Endothelial cell of umbilical vein (primary cell): Measurements from ENCODE around the gene BLTP3B. TPM values are rescaled to one million over a fixed set of nuclear protein-coding genes. Genes with fewer than 3 reads are reported as not detected.

Experiments
- BruUV-seq: library from RNA; stranded (reverse); fragments of 400-500 nt; replicated peaks from 2 replicates; lab custom pipeline; 2021; lab: Mats Ljungman, UMichigan
- CTCF ChIA-PET: fragments of 300-600, 350-600 bp; sonication (Branson Sonifier 250); formaldehyde crosslinking; loops from one replicate; lab custom pipeline; 2021; ENCODE audit warnings: antibody characterized with exemption, inconsistent platforms; lab: Charles Lee
- POLR2A ChIA-PET: fragments of 300-600, 350-600 bp; sonication (Branson Sonifier 250); formaldehyde crosslinking; loops from one replicate; lab custom pipeline; 2021; ENCODE audit warnings: antibody characterized with exemption, inconsistent platforms; lab: Charles Lee
- DNase-seq: peaks from one replicate; pipeline ENCODE4 v3.0.0-alpha.2; 2011; ENCODE audit warnings: low read depth, low spot score
- FAIRE-seq: peaks from 2 replicates; lab custom pipeline; 2011; peaks lifted over from hg19 to GRCh38; lab: Jason Lieb, UNC
- H2AFZ ChIP-seq: 2 replicates; pipeline ENCODE4 v1.6.0; 2012; ENCODE audit warnings: low read depth, low read length, control low read depth, inconsistent platforms
- H3K27ac ChIP-seq: 2 replicates; pipeline ENCODE4 v1.5.1; 2011; ENCODE audit warnings: low read depth, mild to moderate bottlenecking, control low read depth, low read length, moderate library complexity; ENCODE audit not compliant: insufficient read depth
- H3K27me3 ChIP-seq, 2 experiments: 2 replicates each; pipeline versions ENCODE4 v1.6.0 to v1.6.1; 2011; ENCODE audit warnings: low read length in 2 of 2, mixed read lengths in 1 of 2; ENCODE audit not compliant: control insufficient read depth in 2 of 2, insufficient read depth in 2 of 2
- H3K36me3 ChIP-seq, 2 experiments: 2 replicates in 1 of 2; 3 replicates in 1 of 2; pipeline ENCODE4 v1.5.1; 2011; ENCODE audit warnings: low read length in 2 of 2, mild to moderate bottlenecking in 1 of 2, moderate library complexity in 1 of 2; ENCODE audit not compliant: control insufficient read depth in 2 of 2, insufficient read depth in 2 of 2; ENCODE audit errors: extremely low read depth in 1 of 2
- H3K4me1 ChIP-seq: 3 replicates; pipeline ENCODE4 v1.5.1; 2011; ENCODE audit warnings: mild to moderate bottlenecking, low read length; ENCODE audit not compliant: control insufficient read depth, insufficient read depth; ENCODE audit errors: extremely low read depth
- H3K4me2 ChIP-seq: 2 replicates; pipeline ENCODE4 v1.6.1; 2011; ENCODE audit warnings: low read length, control low read depth, mixed read lengths; ENCODE audit not compliant: insufficient read depth
- H3K4me3 ChIP-seq, 3 experiments: fragments of 200-600 bp in 1 of 3; sonication (generic), shearing (Covaris generic) in 1 of 3; replicated peaks in 1 of 3; 2 replicates each; pipeline ENCODE4 v1.5.1; 2011 to 2016; ENCODE audit warnings: control low read depth in 3 of 3, low read length in 3 of 3, mild to moderate bottlenecking in 2 of 3, inconsistent platforms in 1 of 3, low read depth in 1 of 3, moderate library complexity in 1 of 3; ENCODE audit not compliant: insufficient read depth in 1 of 3
- H3K79me2 ChIP-seq: 2 replicates; pipeline ENCODE4 v1.6.0; 2012; ENCODE audit warnings: low read length, inconsistent platforms; ENCODE audit not compliant: control insufficient read depth, insufficient read depth
- H3K9ac ChIP-seq: replicated peaks from 2 replicates; pipeline ENCODE3; 2011; ENCODE audit warnings: low read length, control low read depth; ENCODE audit not compliant: insufficient read depth; ENCODE audit errors: extremely low read depth
- H3K9me1 ChIP-seq: replicated peaks from 3 replicates; pipeline ENCODE4 v1.6.0; 2011; ENCODE audit warnings: mild to moderate bottlenecking, low read length; ENCODE audit not compliant: control insufficient read depth, insufficient read depth; ENCODE audit errors: extremely low read depth
- H3K9me3 ChIP-seq: replicated peaks from 2 replicates; pipeline ENCODE4 v1.5.1; 2012; ENCODE audit warnings: low read length, inconsistent platforms; ENCODE audit not compliant: control insufficient read depth, insufficient read depth
- H4K20me1 ChIP-seq: replicated peaks from 2 replicates; pipeline ENCODE3; 2011; ENCODE audit warnings: mild to moderate bottlenecking, low read length; ENCODE audit not compliant: control insufficient read depth, insufficient read depth; ENCODE audit errors: extremely low read depth
- EZH2 ChIP-seq: IDR thresholded peaks from 2 replicates; pipeline ENCODE4 v1.6.1; 2012; ENCODE audit warnings: borderline replicate concordance, low read depth, mild to moderate bottlenecking, moderate library complexity, low read length, inconsistent platforms; ENCODE audit not compliant: severe bottlenecking
- FOS ChIP-seq: IDR thresholded peaks from 2 replicates; pipeline ENCODE4 v1.6.1; 2011; ENCODE audit warnings: mild to moderate bottlenecking, low read length, moderate library complexity, borderline replicate concordance; ENCODE audit not compliant: insufficient read depth
- GATA2 ChIP-seq: IDR thresholded peaks from 2 replicates; pipeline ENCODE4 v1.7.0; 2011; ENCODE audit warnings: low read depth, mild to moderate bottlenecking, moderate library complexity, mixed read lengths, low read length; ENCODE audit not compliant: insufficient read length, insufficient read depth
- JUN ChIP-seq: IDR thresholded peaks from 2 replicates; pipeline ENCODE4 v1.6.1; 2011; ENCODE audit warnings: borderline replicate concordance, low read depth; ENCODE audit not compliant: insufficient read length, insufficient read depth
- MYC ChIP-seq: IDR thresholded peaks from one replicate; pipeline ENCODE4 v1.6.1; 2011; ENCODE audit warnings: mild to moderate bottlenecking, low read depth, low read length
- POLR2A ChIP-seq: IDR thresholded peaks from 2 replicates; pipeline ENCODE4 v1.6.1; 2012; ENCODE audit warnings: low read depth, mild to moderate bottlenecking, control low read depth, low read length
- POLR2AphosphoS5 ChIP-seq: IDR thresholded peaks from 2 replicates; pipeline ENCODE4 v1.6.1; 2012; ENCODE audit warnings: low read depth, mild to moderate bottlenecking, control low read depth, low read length, moderate library complexity; ENCODE audit not compliant: insufficient read depth
- dilution Hi-C: fragments of 300-500 bp; cut with MboI; formaldehyde crosslinking; loops from one replicate; pipeline ENCODE4 v1.15.0; 2019; ENCODE audit warnings: low sequenced_read_pairs; ENCODE audit not compliant: extremely low pct_ligation_motif_present
- intact Hi-C: fragments of 100-400 bp; cut with micrococcal nuclease; formaldehyde crosslinking; loops from one replicate; pipeline ENCODE4 v1.10.0; 2022
- polyA plus RNA-seq, 4 experiments: library from polyadenylated mRNA; depleted of rRNA in 3 of 4; stranded (reverse) in 3 of 4; unstranded in 1 of 4; fragments of >200 nt; gene quantifications; 2 replicates each; pipeline versions ENCODE4 v1.2.1 to v1.2.3, GENCODE V29; 2011 to 2012; ENCODE audit warnings: missing spikeins in 1 of 4
- total RNA-seq: library from RNA; stranded (reverse); gene quantifications from 2 replicates; pipeline ENCODE4 v1.2.3, GENCODE V29; 2021
- TF ChIP-seq, protein P1 (sequence below), 2 donors: IDR thresholded peaks; 1 replicate in 1 of 2; 2 replicates in 1 of 2; pipeline ENCODE4 v1.5.1; 2011; ENCODE audit warnings: low read length in 2 of 2, mild to moderate bottlenecking in 2 of 2, moderate library complexity in 2 of 2, control low read depth in 1 of 2, inconsistent platforms in 1 of 2, low read depth in 1 of 2; ENCODE audit not compliant: insufficient read depth in 1 of 2; ENCODE audit errors: extremely low read depth in 1 of 2
- TF ChIP-seq, protein P2 (sequence below): IDR thresholded peaks from 2 replicates; pipeline ENCODE4 v1.6.1; 2011; ENCODE audit not compliant: insufficient read depth, insufficient read length

BLTP3B gene
- total and polyA plus RNA-seq, 2 donors (not counting 3 experiments of a cell fraction or from before 2014, with no cell fraction given), result 5.4 to 17.9 TPM

DNA sequence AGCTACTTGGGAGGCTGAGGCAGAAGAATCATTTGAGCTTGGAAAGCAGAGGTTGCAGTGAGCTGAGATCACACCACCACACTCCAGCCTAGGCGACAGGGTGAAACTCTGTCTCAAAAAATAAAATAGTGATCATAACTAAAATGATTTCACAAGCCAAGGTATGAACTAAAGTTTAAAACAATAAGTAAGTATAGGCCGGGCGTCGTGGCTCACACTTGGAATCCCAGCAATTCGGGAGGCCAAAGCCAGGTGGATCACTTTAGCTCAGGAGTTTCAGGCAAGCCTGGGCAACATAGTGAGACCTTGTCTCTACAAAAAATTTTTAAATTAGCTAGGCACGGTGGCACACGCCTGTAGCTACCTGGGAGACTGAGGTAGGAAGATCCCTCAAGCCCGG is 27.4 kb downstream of the BLTP3B start:
- dilution Hi-C loops, result no loop called here
- no peak overlapping the region for H2AFZ ChIP-seq
- no peak for DNase-seq
- H3K4me3 ChIP-seq, result no peak overlapping the region
- H3K27me3 ChIP-seq, result no peaks in the 10 kb centered on the region
- no peaks in the 10 kb centered on the region for H3K9me3 ChIP-seq
- peaks cover 53% of the 10 kb centered on the region for H3K79me2 ChIP-seq
- no peak overlapping the region for H3K4me2 ChIP-seq
- BruUV-seq, result no TSS peak
- no peak overlapping the region for H3K27ac ChIP-seq
- peaks cover 2% of the 10 kb centered on the region for H4K20me1 ChIP-seq
- intact Hi-C loops, result no loop called here
- no peaks in the 10 kb centered on the region for H3K4me1 ChIP-seq
- FAIRE-seq, result no peak
- ChIA-PET POLR2A (no interaction called here), CTCF (interaction anchor here (2.4 kb wide), 1 partner anchor 12 kb away, joined by 5 read pairs; no protein-coding TSS in a partner anchor)
- H3K9me1 ChIP-seq, result no peaks in the 10 kb centered on the region
- no peak for TF ChIP-seq EZH2
- no peak for TF ChIP-seq MYC
- TF ChIP-seq, protein P1, sequence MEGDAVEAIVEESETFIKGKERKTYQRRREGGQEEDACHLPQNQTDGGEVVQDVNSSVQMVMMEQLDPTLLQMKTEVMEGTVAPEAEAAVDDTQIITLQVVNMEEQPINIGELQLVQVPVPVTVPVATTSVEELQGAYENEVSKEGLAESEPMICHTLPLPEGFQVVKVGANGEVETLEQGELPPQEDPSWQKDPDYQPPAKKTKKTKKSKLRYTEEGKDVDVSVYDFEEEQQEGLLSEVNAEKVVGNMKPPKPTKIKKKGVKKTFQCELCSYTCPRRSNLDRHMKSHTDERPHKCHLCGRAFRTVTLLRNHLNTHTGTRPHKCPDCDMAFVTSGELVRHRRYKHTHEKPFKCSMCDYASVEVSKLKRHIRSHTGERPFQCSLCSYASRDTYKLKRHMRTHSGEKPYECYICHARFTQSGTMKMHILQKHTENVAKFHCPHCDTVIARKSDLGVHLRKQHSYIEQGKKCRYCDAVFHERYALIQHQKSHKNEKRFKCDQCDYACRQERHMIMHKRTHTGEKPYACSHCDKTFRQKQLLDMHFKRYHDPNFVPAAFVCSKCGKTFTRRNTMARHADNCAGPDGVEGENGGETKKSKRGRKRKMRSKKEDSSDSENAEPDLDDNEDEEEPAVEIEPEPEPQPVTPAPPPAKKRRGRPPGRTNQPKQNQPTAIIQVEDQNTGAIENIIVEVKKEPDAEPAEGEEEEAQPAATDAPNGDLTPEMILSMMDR (IDR thresholded peaks at IDR 0.05; ENCODE audit: extremely low read depth in 1 of 2, insufficient read depth in 1 of 2, low read depth in 1 of 2, low read length in 2 of 2), result no peak
- TF ChIP-seq, protein P2, sequence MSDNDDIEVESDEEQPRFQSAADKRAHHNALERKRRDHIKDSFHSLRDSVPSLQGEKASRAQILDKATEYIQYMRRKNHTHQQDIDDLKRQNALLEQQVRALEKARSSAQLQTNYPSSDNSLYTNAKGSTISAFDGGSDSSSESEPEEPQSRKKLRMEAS, result no peak
- TF ChIP-seq FOS, result no peak
- no peak for TF ChIP-seq POLR2A
- no peak for TF ChIP-seq GATA2
- TF ChIP-seq JUN, result no peak
- TF ChIP-seq POLR2AphosphoS5, result no peak
- no peaks in the 10 kb centered on the region for H3K36me3 ChIP-seq
- H3K9ac ChIP-seq, result no peak overlapping the region
